Measurements from ENCODE around the gene NPNT. TPM values are rescaled to one million over a fixed set of nuclear protein-coding genes. Genes with fewer than 3 reads are reported as not detected.

Gene NPNT
- polyA plus RNA-seq, 10 donors, result 75.5 to 179 (median 150) TPM

DNA sequence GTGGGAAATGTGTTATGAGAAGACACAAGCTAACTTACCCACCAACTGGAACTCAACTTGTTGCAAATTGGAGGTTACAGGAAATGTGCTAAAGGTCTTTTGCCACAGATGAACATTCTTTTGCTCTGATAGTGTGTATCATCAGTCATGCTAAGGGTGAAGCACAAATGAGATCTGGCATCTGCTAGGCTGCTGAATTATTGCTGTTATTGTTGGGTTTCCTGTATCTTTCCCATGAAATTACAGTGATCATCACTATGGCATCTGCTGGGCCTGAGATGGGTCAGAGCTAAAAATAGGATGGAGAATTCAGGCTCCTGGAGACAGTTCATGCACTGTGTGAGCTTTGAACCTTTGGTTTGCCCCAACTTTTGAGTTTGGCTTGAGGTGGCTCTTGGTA, 124.5 kb downstream of the NPNT start:
- peak in 1 of 3 donors; percentile 43 for DNase-seq

Other genes with a start within 250 kb of the NPNT start
- 10 to 100 TPM; 22.0 to 34.1 (median 29.0) TPM for gene INTS12, start 186.8 kb upstream of the NPNT start, polyA plus RNA-seq (ENCODE audit: insufficient read length in 10 of 10)
- gene GSTCD, start 186.7 kb upstream of the NPNT start, polyA plus RNA-seq (ENCODE audit: insufficient read length in 10 of 10), result 10 to 100 TPM in 3 of 10 donors, 1 to 10 TPM in 7; 5.6 to 12.5 (median 9.1) TPM